IMR-90 (cell line): Measurements from ENCODE around the gene VPS33B. TPM values are rescaled to one million over a fixed set of nuclear protein-coding genes. Genes with fewer than 3 reads are reported as not detected.

Experiments
- ATAC-seq: fragments of 200-7000 bp; cut with Tn5 transposase; 2 replicates; pipeline ENCODE4 v1.9.1; 2020; ENCODE audit warnings: low read depth, mild to moderate bottlenecking, moderate library complexity
- BruUV-seq: library from RNA; stranded (reverse); fragments of 400-500 nt; replicated peaks from 2 replicates; lab custom pipeline; 2021; lab: Mats Ljungman, UMichigan
- CTCF ChIA-PET: fragments of 300-600 bp; formaldehyde crosslinking; extraction: SDS; loops from one replicate; lab custom pipeline; 2021; ENCODE audit warnings: antibody characterized with exemption; lab: Yijun Ruan, JAX
- POLR2A ChIA-PET: fragments of 300-600 bp; sonication (Branson Sonifier 250); formaldehyde crosslinking; loops from one replicate; lab custom pipeline; 2022; ENCODE audit warnings: antibody characterized with exemption; ENCODE audit not compliant: unreplicated experiment; lab: Charles Lee
- DNase-seq: peaks from one replicate; pipeline ENCODE4 v3.0.0; 2013
- H2AFZ ChIP-seq: replicated peaks from 2 replicates; pipeline ENCODE3; 2013; ENCODE audit warnings: low read length, mild to moderate bottlenecking; ENCODE audit not compliant: poor library complexity
- H2AK5ac ChIP-seq: 2 replicates; pipeline ENCODE4 v1.6.1; 2013; ENCODE audit warnings: low read depth, low read length, inconsistent platforms
- H2AK9ac ChIP-seq: replicated peaks from 2 replicates; pipeline ENCODE3; 2013; ENCODE audit warnings: mild to moderate bottlenecking, low read depth, low read length, moderate library complexity; ENCODE audit not compliant: poor library complexity
- H2BK120ac ChIP-seq: 2 replicates; pipeline ENCODE4 v1.6.1; 2013; ENCODE audit warnings: low read depth, low read length, inconsistent platforms
- H2BK15ac ChIP-seq: 3 replicates; pipeline ENCODE4 v1.6.1; 2013; ENCODE audit warnings: low read depth, low read length, inconsistent platforms
- H2BK20ac ChIP-seq: 2 replicates; pipeline ENCODE4 v1.6.1; 2013; ENCODE audit warnings: low read depth, mild to moderate bottlenecking, inconsistent platforms, low read length, moderate library complexity
- H2BK5ac ChIP-seq: 2 replicates; pipeline ENCODE4 v1.6.1; 2013; ENCODE audit warnings: mild to moderate bottlenecking, low read depth, low read length, inconsistent platforms; ENCODE audit not compliant: poor library complexity, severe bottlenecking
- H3K14ac ChIP-seq: replicated peaks from 2 replicates; pipeline ENCODE4 v1.6.1; 2013; ENCODE audit warnings: low read depth, low read length, inconsistent platforms
- H3K18ac ChIP-seq: 2 replicates; pipeline ENCODE4 v1.6.1; 2013; ENCODE audit warnings: low read depth, low read length, control low read depth
- H3K23ac ChIP-seq: 2 replicates; pipeline ENCODE4 v1.6.1; 2013; ENCODE audit warnings: low read depth, low read length, inconsistent platforms
- H3K27ac ChIP-seq: 2 replicates; pipeline ENCODE4 v1.5.1; 2013; ENCODE audit warnings: mild to moderate bottlenecking, control low read depth, low read length; ENCODE audit not compliant: insufficient read depth
- H3K27me3 ChIP-seq: 2 replicates; pipeline ENCODE4 v1.6.1; 2013; ENCODE audit warnings: low read length; ENCODE audit not compliant: control insufficient read depth, insufficient read depth
- H3K36me3 ChIP-seq: 2 replicates; pipeline ENCODE4 v1.6.1; 2013; ENCODE audit warnings: low read length, mixed read lengths; ENCODE audit not compliant: control insufficient read depth, insufficient read depth
- H3K4ac ChIP-seq: 2 replicates; pipeline ENCODE4 v1.6.1; 2013; ENCODE audit warnings: low read depth, low read length, inconsistent platforms
- H3K4me1 ChIP-seq: 2 replicates; pipeline ENCODE4 v1.6.1; 2013; ENCODE audit warnings: low read length, mixed read lengths; ENCODE audit not compliant: control insufficient read depth, insufficient read depth
- H3K4me2 ChIP-seq: 2 replicates; pipeline ENCODE4 v1.6.1; 2013; ENCODE audit warnings: low read depth, mild to moderate bottlenecking, control low read depth, low read length, moderate library complexity
- H3K4me3 ChIP-seq: 2 replicates; pipeline ENCODE4 v1.5.1; 2013; ENCODE audit warnings: low read depth, mild to moderate bottlenecking, control low read depth, low read length, moderate library complexity; ENCODE audit not compliant: insufficient read depth
- H3K56ac ChIP-seq: 2 replicates; pipeline ENCODE4 v1.6.1; 2013; ENCODE audit warnings: low read length, inconsistent platforms; ENCODE audit not compliant: insufficient read depth; ENCODE audit errors: extremely low read depth
- H3K79me1 ChIP-seq, 2 experiments: 2 replicates each; pipeline ENCODE4 v1.6.1; 2013; ENCODE audit warnings: low read length in 2 of 2, inconsistent platforms in 1 of 2, low read depth in 1 of 2
- H3K9ac ChIP-seq: 2 replicates; pipeline ENCODE4 v1.6.1; 2013; ENCODE audit warnings: low read depth, low read length, control low read depth
- H3K9me1 ChIP-seq: 2 replicates; pipeline ENCODE4 v1.6.1; 2013; ENCODE audit warnings: low read length, inconsistent platforms; ENCODE audit not compliant: insufficient read depth
- H3K9me3 ChIP-seq: 2 replicates; pipeline ENCODE4 v1.6.1; 2013; ENCODE audit warnings: low read length; ENCODE audit not compliant: control insufficient read depth, insufficient read depth
- H4K20me1 ChIP-seq: 2 replicates; pipeline ENCODE4 v1.6.1; 2013; ENCODE audit warnings: low read length, inconsistent platforms; ENCODE audit not compliant: insufficient read depth
- H4K5ac ChIP-seq: 2 replicates; pipeline ENCODE4 v1.6.1; 2013; ENCODE audit warnings: mild to moderate bottlenecking, low read depth, low read length, control low read depth
- H4K8ac ChIP-seq, 2 experiments: 2 replicates each; pipeline ENCODE4 v1.6.1; 2013; ENCODE audit warnings: low read depth in 2 of 2, low read length in 2 of 2, control low read depth in 1 of 2, inconsistent platforms in 1 of 2
- H4K91ac ChIP-seq: 2 replicates; pipeline ENCODE4 v1.6.1; 2013; ENCODE audit warnings: low read depth, low read length, inconsistent platforms; ENCODE audit not compliant: insufficient read depth
- BHLHE40 ChIP-seq: fragments of 150-350 bp; IDR thresholded peaks from 2 replicates; pipeline ENCODE4 v1.6.1; 2016; ENCODE audit warnings: mild to moderate bottlenecking, low read depth, low read length
- CEBPB ChIP-seq: IDR thresholded peaks from 2 replicates; pipeline ENCODE4 v1.6.1; 2012; ENCODE audit warnings: low read depth, low read length, improper control_type of control experiment
- FOS ChIP-seq: fragments of 150-350 bp; IDR thresholded peaks from 2 replicates; pipeline ENCODE4 v1.6.1; 2016; ENCODE audit warnings: low read depth, low read length
- MAFK ChIP-seq: IDR thresholded peaks from 2 replicates; pipeline ENCODE4 v1.6.1; 2012; ENCODE audit warnings: low read depth, low read length, improper control_type of control experiment
- NFE2L2 ChIP-seq: fragments of 150-350 bp; IDR thresholded peaks from 2 replicates; pipeline ENCODE4 v1.6.1; 2016; ENCODE audit warnings: low read depth, mild to moderate bottlenecking, low read length
- RAD21 ChIP-seq: IDR thresholded peaks from 2 replicates; pipeline ENCODE4 v1.6.1; 2012; ENCODE audit warnings: low read length, improper control_type of control experiment
- SMC3 ChIP-seq: fragments of 150-350 bp; IDR thresholded peaks from 2 replicates; pipeline ENCODE4 v1.6.1; 2016; ENCODE audit warnings: low read depth, mild to moderate bottlenecking, antibody characterized with exemption, low read length, moderate library complexity
- WGBS, 2 experiments: methylation state at CpG; one replicate each; pipeline versions ENCODE4 v1.1.5 to v1.1.7; 2013; ENCODE audit warnings: missing lambda C conversion rate in 2 of 2; ENCODE audit not compliant: insufficient read length in 1 of 2; ENCODE audit errors: extremely low coverage in 2 of 2; 5-methylcytosine and 5-hydroxymethylcytosine counted together
- dilution Hi-C: fragments of 300-500 bp; cut with HindIII; formaldehyde crosslinking; loops from one replicate; pipeline ENCODE4 v1.14.3; 2018; ENCODE audit warnings: low sequenced_read_pairs; ENCODE audit not compliant: unreplicated experiment
- in situ Hi-C: fragments of 300-500 bp; cut with MboI; formaldehyde crosslinking; loops from 3 replicates; pipeline ENCODE4 v1.14.3; 2019; ENCODE audit warnings: low sequenced_read_pairs, inconsistent platforms, mixed read lengths
- intact Hi-C: fragments of 100-400 bp; cut with micrococcal nuclease; formaldehyde crosslinking; loops from 2 replicates; pipeline ENCODE4 v1.10.0; 2022
- polyA plus RNA-seq, 3 experiments: library from polyadenylated mRNA; depleted of rRNA; stranded (reverse); fragments of >200 nt; gene quantifications; 2 replicates each; pipeline ENCODE4 v1.2.3, GENCODE V29; 2012; ENCODE audit warnings: low replicate concordance in 1 of 3
- total RNA-seq: library from RNA; depleted of rRNA; stranded (reverse); fragments of >200 nt; gene quantifications from 2 replicates; pipeline ENCODE4 v1.2.3, GENCODE V29; 2012
- TF ChIP-seq, protein P1 (sequence below): conservative IDR thresholded peaks from 2 replicates; pipeline ENCODE4 v1.5.1; 2012; ENCODE audit warnings: mild to moderate bottlenecking, low read depth, low read length, improper control_type of control experiment

The VPS33B gene
- total and polyA plus RNA-seq, 2 of the 4 experiments (the other 2 are of a cell fraction), result 9.0 to 11.3 TPM

DNA sequence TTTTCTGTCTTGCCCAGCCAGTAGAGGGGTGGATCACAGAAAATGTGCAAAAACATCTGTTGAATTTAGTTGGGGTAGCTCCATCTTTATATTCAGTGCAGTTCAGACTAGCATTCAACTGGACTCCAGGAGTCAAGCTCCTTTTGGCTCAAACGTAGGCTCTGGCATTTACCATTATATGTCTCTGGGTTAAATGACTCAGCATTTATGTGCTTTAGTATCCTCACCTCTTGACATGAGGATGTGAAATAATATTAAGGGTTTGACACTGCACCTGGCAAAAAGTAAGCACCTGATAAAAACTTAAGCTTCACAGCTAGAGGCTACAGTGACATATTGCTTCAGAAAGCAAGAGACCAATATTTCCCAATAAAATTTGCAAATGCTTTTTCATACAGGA is 42.8 kb downstream of the VPS33B start:
- dilution Hi-C loops (no loop called here), intact Hi-C loops (no loop called here), in situ Hi-C loops (loop anchor here (25.0 kb wide), 2 partner anchors 1833 to 2008 kb away; no protein-coding TSS in a partner anchor)
- H2AFZ ChIP-seq, result no peak overlapping the region
- CTCF ChIA-PET, result interaction anchor here (0.6 to 1.0 kb wide), 4 partner anchors 13 to 373 kb away, joined by 3 to 5 read pairs (median 4); no protein-coding TSS in a partner anchor
- no peak overlapping the region for H2BK20ac ChIP-seq
- H3K9me3 ChIP-seq, result no peaks in the 10 kb centered on the region
- no peak overlapping the region for H3K4me3 ChIP-seq
- H3K4me2 ChIP-seq, result no peak overlapping the region
- no peak overlapping the region for H4K5ac ChIP-seq
- no peak overlapping the region for H2BK120ac ChIP-seq
- ATAC-seq, result no peak
- no peak overlapping the region for H3K14ac ChIP-seq
- H3K4me1 ChIP-seq, result peaks cover 5% of the 10 kb centered on the region
- no peak overlapping the region for H2BK5ac ChIP-seq
- no peak overlapping the region for H4K91ac ChIP-seq
- no peak overlapping the region for H3K56ac ChIP-seq
- H3K27me3 ChIP-seq, result no peaks in the 10 kb centered on the region
- H2AK9ac ChIP-seq, result no peak overlapping the region
- POLR2A ChIA-PET, result no interaction called here
- no peak overlapping the region for H3K23ac ChIP-seq
- peaks cover 17% of the 10 kb centered on the region for H3K36me3 ChIP-seq
- H4K8ac ChIP-seq, result peak overlapping the region in 1 of 2 experiments; percentile 52; a peak in 1 of 4 replicates
- WGBS, 2 experiments, result no CpG with 5 or more reads among the region's 1 CpG
- no peak overlapping the region for H2BK15ac ChIP-seq
- H3K9me1 ChIP-seq, result no peaks in the 10 kb centered on the region; the same call in 1 of the 2 replicates
- H3K27ac ChIP-seq, result no peak overlapping the region
- H3K79me1 ChIP-seq, result peaks cover 39 to 50% of the 10 kb centered on the region in 2 experiments
- no peak overlapping the region for H2AK5ac ChIP-seq
- no peak overlapping the region for H3K18ac ChIP-seq
- TF ChIP-seq BHLHE40 (no peak), FOS (no peak), SMC3 (no peak), MAFK (peak; percentile 66), RAD21 (no peak), CEBPB (no peak), NFE2L2 (peak; percentile 93)
- TF ChIP-seq, protein P1, sequence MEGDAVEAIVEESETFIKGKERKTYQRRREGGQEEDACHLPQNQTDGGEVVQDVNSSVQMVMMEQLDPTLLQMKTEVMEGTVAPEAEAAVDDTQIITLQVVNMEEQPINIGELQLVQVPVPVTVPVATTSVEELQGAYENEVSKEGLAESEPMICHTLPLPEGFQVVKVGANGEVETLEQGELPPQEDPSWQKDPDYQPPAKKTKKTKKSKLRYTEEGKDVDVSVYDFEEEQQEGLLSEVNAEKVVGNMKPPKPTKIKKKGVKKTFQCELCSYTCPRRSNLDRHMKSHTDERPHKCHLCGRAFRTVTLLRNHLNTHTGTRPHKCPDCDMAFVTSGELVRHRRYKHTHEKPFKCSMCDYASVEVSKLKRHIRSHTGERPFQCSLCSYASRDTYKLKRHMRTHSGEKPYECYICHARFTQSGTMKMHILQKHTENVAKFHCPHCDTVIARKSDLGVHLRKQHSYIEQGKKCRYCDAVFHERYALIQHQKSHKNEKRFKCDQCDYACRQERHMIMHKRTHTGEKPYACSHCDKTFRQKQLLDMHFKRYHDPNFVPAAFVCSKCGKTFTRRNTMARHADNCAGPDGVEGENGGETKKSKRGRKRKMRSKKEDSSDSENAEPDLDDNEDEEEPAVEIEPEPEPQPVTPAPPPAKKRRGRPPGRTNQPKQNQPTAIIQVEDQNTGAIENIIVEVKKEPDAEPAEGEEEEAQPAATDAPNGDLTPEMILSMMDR, result no peak
- no peak overlapping the region for H3K9ac ChIP-seq
- no peak overlapping the region for H3K4ac ChIP-seq
- DNase-seq, result peak; percentile 12
- H4K20me1 ChIP-seq, result no peaks in the 10 kb centered on the region
- BruUV-seq, result no TSS peak
